Spleen (tissue), 11 donors: Measurements from ENCODE around the gene CSNK1A1. TPM values are rescaled to one million over a fixed set of nuclear protein-coding genes. Genes with fewer than 3 reads are reported as not detected.
"Not testable (repeated sequence)": the region's sequence is repeated elsewhere in the genome, so short reads cannot be mapped to it uniquely, and the experiment has no call there.

Source experiments
- DNase-seq: peaks from one replicate; pipeline ENCODE4 v3.0.0-alpha.2; 2020
- H3K27ac ChIP-seq, 8 donors: fragments of 200-600 bp; sonication (generic) in 7 of 8; 1 replicate in 4 of 8; 2 replicates in 4 of 8; pipeline versions ENCODE4 v1.5.0 to v1.8.0; 2016 to 2021; ENCODE audit warnings: inconsistent platforms in 4 of 8, mild to moderate bottlenecking in 4 of 8, moderate library complexity in 1 of 8
- H3K27me3 ChIP-seq, 7 donors: fragments of 200-600 bp; sonication (generic) in 6 of 7; replicated peaks in 1 of 7; 1 replicate in 4 of 7; 2 replicates in 3 of 7; pipeline versions ENCODE4 v1.5.0 to v1.8.0; 2016 to 2021; ENCODE audit warnings: inconsistent platforms in 3 of 7, mild to moderate bottlenecking in 1 of 7
- H3K36me3 ChIP-seq, 6 donors: fragments of 200-600 bp; sonication (generic) in 5 of 6; 1 replicate in 4 of 6; 2 replicates in 2 of 6; pipeline versions ENCODE4 v1.5.0 to v1.8.0; 2016 to 2021; ENCODE audit warnings: inconsistent platforms in 2 of 6
- H3K4me1 ChIP-seq, 6 donors: fragments of 200-600 bp; sonication (generic) in 5 of 6; 1 replicate in 3 of 6; 2 replicates in 3 of 6; pipeline versions ENCODE4 v1.5.0 to v1.8.0; 2016 to 2021; ENCODE audit warnings: inconsistent platforms in 3 of 6
- H3K4me3 ChIP-seq, 8 donors: fragments of 200-600 bp; sonication (generic) in 7 of 8; 1 replicate in 4 of 8; 2 replicates in 4 of 8; pipeline versions ENCODE4 v1.5.0 to v1.8.0; 2016 to 2021; ENCODE audit warnings: inconsistent platforms in 4 of 8, mild to moderate bottlenecking in 4 of 8, moderate library complexity in 2 of 8
- H3K9me3 ChIP-seq, 8 donors: fragments of 200-600 bp; sonication (generic) in 7 of 8; 1 replicate in 4 of 8; 2 replicates in 4 of 8; pipeline versions ENCODE4 v1.5.0 to v1.8.0; 2016 to 2021; ENCODE audit warnings: inconsistent platforms in 4 of 8
- POLR2A ChIP-seq, 3 donors: fragments of 450-650 bp; IDR thresholded peaks; one replicate each; pipeline ENCODE4 v1.5.1; 2017; ENCODE audit warnings: antibody characterized with exemption in 3 of 3, mild to moderate bottlenecking in 1 of 3
- POLR2AphosphoS5 ChIP-seq, 3 donors: sonication (generic); formaldehyde crosslinking; IDR thresholded peaks; one replicate each; pipeline ENCODE4 v1.5.1; 2017; ENCODE audit warnings: antibody characterized with exemption in 3 of 3
- WGBS, 5 donors: extraction: QIAGEN DNeasy Blood & Tissue Kit in 3 of 5; methylation state at CpG; one replicate each; pipeline versions ENCODE4 v1.1.5 to v1.1.7; 2013 to 2018; 5-methylcytosine and 5-hydroxymethylcytosine counted together
- intact Hi-C: fragments of 100-400 bp; cut with DNase I; formaldehyde crosslinking; loops from one replicate; pipeline ENCODE4 v1.15.0; 2023; ENCODE audit warnings: low total_unique reads
- polyA plus RNA-seq, 3 donors: library from polyadenylated mRNA; stranded (reverse); fragments of 200-250 nt; gene quantifications; one replicate each; pipeline ENCODE4 v1.2.1, GENCODE V29; 2013
- total RNA-seq, 7 donors: library from RNA; depleted of rRNA in 3 of 7; stranded (reverse); fragments of >200 nt in 3 of 7; fragmentation: NEBNext Ultra II Directional in 4 of 7; extraction: Animal tissue kit (Norgen Biotek cat#: 25700) in 4 of 7; gene quantifications; one replicate each; pipeline versions ENCODE4 v1.1.0 to v1.2.1, GENCODE V29; 2016 to 2021
- TF ChIP-seq, protein P1 (sequence below), 11 experiments: fragments of 200-600 bp in 7 of 11; fragments of 450-650 bp in 4 of 11; sonication (generic) in 4 of 11; IDR thresholded peaks in 8 of 11; conservative IDR thresholded peaks in 3 of 11; 1 replicate in 7 of 11; 2 replicates in 4 of 11; pipeline versions ENCODE4 v1.4.0 to v1.8.0; 2016 to 2021; ENCODE audit warnings: antibody characterized with exemption in 11 of 11, inconsistent platforms in 4 of 11, mild to moderate bottlenecking in 1 of 11
- donor health status: healthy with polysubstance abuse.
- donor health status: DM: no; HTN: no; CAD: no; lungs with moderate emphysema.
- donor health status: DM: no; HTN: no; CAD: no.
- donor health status: Bipolar disorder and iron deficiency.
- donor health status: healthy.
- donor health status: DM: no; HTN: no; CAD: no.
- donor health status: DM: yes; HTN: yes; CAD: no.

CSNK1A1 gene
- total and polyA plus RNA-seq, 10 donors = 31.9 to 223 (median 185) TPM

DNA sequence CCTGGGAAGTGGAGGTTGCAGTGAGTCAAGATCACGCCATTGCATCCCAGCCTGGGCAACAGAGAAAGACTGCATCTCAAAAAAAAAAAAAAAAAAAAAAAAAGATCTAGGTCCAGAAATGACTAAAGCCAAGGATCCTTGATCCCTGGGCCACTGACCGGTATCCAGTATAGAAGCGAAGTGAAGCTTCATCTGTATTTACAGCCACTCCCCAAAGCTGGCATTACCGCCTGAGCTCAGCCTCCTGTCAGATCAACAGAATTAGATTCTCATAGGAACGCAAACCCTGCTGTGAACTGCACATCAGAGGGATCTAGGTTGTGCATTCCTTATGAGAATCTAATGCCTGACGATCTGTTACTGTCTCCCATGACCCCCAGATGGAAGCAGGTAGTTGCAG lies 9.3 kb downstream of the CSNK1A1 start:
- Histone ChIP-seq H3K4me1 (peaks cover 47 to 99% (median 90%) of the 10 kb centered on the region in 6 donors), H3K27ac (no peak overlapping the region), H3K36me3 (peaks cover 0 to 97% (median 36%) of the 10 kb centered on the region in 6 donors), H3K4me3 (no peak overlapping the region), H3K9me3 (no peaks in the 10 kb centered on the region), H3K27me3 (no peaks in the 10 kb centered on the region)
- intact Hi-C loops = no loop called here
- TF ChIP-seq, protein P1, sequence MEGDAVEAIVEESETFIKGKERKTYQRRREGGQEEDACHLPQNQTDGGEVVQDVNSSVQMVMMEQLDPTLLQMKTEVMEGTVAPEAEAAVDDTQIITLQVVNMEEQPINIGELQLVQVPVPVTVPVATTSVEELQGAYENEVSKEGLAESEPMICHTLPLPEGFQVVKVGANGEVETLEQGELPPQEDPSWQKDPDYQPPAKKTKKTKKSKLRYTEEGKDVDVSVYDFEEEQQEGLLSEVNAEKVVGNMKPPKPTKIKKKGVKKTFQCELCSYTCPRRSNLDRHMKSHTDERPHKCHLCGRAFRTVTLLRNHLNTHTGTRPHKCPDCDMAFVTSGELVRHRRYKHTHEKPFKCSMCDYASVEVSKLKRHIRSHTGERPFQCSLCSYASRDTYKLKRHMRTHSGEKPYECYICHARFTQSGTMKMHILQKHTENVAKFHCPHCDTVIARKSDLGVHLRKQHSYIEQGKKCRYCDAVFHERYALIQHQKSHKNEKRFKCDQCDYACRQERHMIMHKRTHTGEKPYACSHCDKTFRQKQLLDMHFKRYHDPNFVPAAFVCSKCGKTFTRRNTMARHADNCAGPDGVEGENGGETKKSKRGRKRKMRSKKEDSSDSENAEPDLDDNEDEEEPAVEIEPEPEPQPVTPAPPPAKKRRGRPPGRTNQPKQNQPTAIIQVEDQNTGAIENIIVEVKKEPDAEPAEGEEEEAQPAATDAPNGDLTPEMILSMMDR (IDR thresholded peaks at IDR 0.05 in 8 of 11, conservative IDR thresholded peaks at IDR 0.05 in 3 of 11) = no peak
- no peak for TF ChIP-seq POLR2AphosphoS5 (IDR thresholded peaks at IDR 0.05)
- TF ChIP-seq POLR2A (IDR thresholded peaks at IDR 0.05) = no peak
- 81 to 91% (median 87%) methylated on average over 6 of the region's 6 CpGs for WGBS, 5 donors
- DNase-seq = no peak

DNA sequence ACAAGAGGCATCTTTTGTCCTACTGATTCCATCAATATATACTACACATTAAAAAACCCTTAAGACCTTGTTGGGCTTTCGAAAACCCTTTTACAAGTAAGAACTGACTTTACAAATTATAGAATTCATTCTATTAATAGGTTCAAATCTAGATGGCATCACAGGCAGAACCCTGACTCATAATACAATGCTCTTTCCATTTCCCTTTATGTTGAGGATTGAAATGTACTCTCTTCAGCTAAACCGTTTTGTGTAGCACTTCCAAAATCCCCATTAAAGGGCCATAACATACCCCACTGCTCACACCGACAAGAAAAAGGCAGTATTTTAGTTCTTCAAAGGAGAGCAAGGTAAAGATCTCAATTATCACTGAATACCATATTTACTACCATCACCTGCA lies 11.2 kb downstream of the CSNK1A1 start:
- Histone ChIP-seq H3K4me1 (peaks cover 47 to 99% (median 90%) of the 10 kb centered on the region in 6 donors), H3K36me3 (peaks cover 0 to 97% (median 30%) of the 10 kb centered on the region in 6 donors), H3K27me3 (no peaks in the 10 kb centered on the region), H3K4me3 (no peak overlapping the region), H3K9me3 (no peaks in the 10 kb centered on the region), H3K27ac (no peak overlapping the region)
- TF ChIP-seq, protein P1 (IDR thresholded peaks at IDR 0.05 in 8 of 11, conservative IDR thresholded peaks at IDR 0.05 in 3 of 11) = no peak
- TF ChIP-seq POLR2A (IDR thresholded peaks at IDR 0.05) = no peak
- TF ChIP-seq POLR2AphosphoS5 (IDR thresholded peaks at IDR 0.05) = no peak
- no peak for DNase-seq
- intact Hi-C loops = no loop called here
- 61 to 71% (median 68%) methylated on average over 3 of the region's 3 CpGs for WGBS, 5 donors

- no peak for DNase-seq
- H3K9me3 ChIP-seq = no peaks in the 10 kb centered on the region
- TF ChIP-seq POLR2AphosphoS5 (IDR thresholded peaks at IDR 0.05) (no peak), POLR2A (IDR thresholded peaks at IDR 0.05) (no peak)
- TF ChIP-seq, protein P1 (IDR thresholded peaks at IDR 0.05 in 8 of 11, conservative IDR thresholded peaks at IDR 0.05 in 3 of 11) = no peak
- peaks cover 27 to 99% (median 90%) of the 10 kb centered on the region in 6 donors for H3K4me1 ChIP-seq
- H3K36me3 ChIP-seq = peaks cover 0 to 94% (median 23%) of the 10 kb centered on the region in 6 donors
- H3K27ac ChIP-seq = no peak overlapping the region
- H3K27me3 ChIP-seq = no peaks in the 10 kb centered on the region
- WGBS, 5 donors = 45 to 67% (median 59%) methylated on average over 1 of the region's 1 CpG
- intact Hi-C loops = no loop called here
- H3K4me3 ChIP-seq = no peak overlapping the region
Measured at GRCh38 chr5:149537374-149537975, 13.8 kb downstream of the CSNK1A1 start.

DNA sequence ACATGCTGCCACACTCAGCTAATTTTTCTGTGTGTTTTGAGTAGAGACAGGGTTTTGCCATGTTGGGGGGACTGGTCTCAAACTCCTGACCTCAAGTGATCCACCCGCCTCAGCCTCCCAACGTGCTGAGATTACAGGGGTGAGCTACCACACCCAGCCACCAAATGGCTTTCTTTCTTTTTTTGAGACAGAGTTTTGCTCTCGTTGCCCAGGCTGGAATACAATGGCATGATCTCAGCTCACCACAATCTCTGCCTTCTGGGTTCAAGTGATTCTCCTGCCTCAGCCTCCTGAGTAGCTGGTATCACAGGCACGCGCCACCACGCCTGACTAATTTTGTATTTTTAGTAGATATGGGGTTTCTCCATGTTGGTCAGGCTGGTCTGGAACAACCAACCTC lies 15.5 kb downstream of the CSNK1A1 start:
- H3K9me3 ChIP-seq, DNase-seq, intact Hi-C loops, H3K27me3 ChIP-seq, H3K27ac ChIP-seq, H3K4me3 ChIP-seq: not testable (repeated sequence)
- Histone ChIP-seq H3K36me3 (peaks cover 0 to 95% (median 23%) of the 10 kb centered on the region in 6 donors), H3K4me1 (peaks cover 21 to 99% (median 92%) of the 10 kb centered on the region in 6 donors)
- WGBS, 5 donors = 85 to 94% (median 90%) methylated on average over 6 of the region's 6 CpGs
